Right kidney (tissue), 1 donor: Measurements from ENCODE around the gene AGFG1.
"Not testable (repeated sequence)": the region's sequence is repeated elsewhere in the genome, so short reads cannot be mapped to it uniquely, and the experiment has no call there.

Experiments
- DNase-seq: peaks from one replicate; pipeline ENCODE4 v3.0.0-alpha.2; 2016

AGFG1 gene

GRCh38 chr2:227493524-227493923 is 21.6 kb downstream of the AGFG1 start:
- no peak for DNase-seq

- DNase-seq: no peak
Measured at GRCh38 chr2:227497158-227497557, 25.2 kb downstream of the AGFG1 start.

- no peak for DNase-seq
Measured at GRCh38 chr2:227499627-227500300, 27.8 kb downstream of the AGFG1 start.

GRCh38 chr2:227500301-227500630 is 28.3 kb downstream of the AGFG1 start:
- no peak for DNase-seq

- DNase-seq: no peak
Measured at GRCh38 chr2:227503433-227504406, 31.8 kb downstream of the AGFG1 start.

GRCh38 chr2:227504700-227505099 is 32.7 kb downstream of the AGFG1 start:
- DNase-seq: no peak

- DNase-seq: no peak
Measured at GRCh38 chr2:227506456-227506855, 34.5 kb downstream of the AGFG1 start.

DNA sequence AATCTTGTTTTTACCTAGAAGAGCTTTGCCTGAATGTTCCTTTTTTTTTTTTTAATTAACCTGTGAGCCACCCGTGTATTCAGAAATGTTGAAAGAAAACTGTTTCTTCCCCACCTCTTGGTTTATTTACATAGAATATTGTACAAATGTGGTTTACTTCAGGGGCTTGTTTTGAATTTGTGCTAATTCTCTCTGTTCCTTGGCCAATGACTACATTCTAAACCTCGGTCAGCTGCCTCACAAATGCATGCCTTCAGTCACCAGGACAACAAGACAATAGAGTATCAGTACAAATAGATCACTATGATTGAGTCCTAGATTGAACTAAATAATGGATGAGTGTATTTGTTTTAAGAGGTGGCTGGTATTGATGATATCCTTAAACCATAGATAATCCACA is 36.0 kb downstream of the AGFG1 start:
- no peak for DNase-seq

- DNase-seq: no peak
Measured at GRCh38 chr2:227509076-227509475, 37.1 kb downstream of the AGFG1 start.

GRCh38 chr2:227509824-227510619 is 38.1 kb downstream of the AGFG1 start:
- DNase-seq: no peak

DNA sequence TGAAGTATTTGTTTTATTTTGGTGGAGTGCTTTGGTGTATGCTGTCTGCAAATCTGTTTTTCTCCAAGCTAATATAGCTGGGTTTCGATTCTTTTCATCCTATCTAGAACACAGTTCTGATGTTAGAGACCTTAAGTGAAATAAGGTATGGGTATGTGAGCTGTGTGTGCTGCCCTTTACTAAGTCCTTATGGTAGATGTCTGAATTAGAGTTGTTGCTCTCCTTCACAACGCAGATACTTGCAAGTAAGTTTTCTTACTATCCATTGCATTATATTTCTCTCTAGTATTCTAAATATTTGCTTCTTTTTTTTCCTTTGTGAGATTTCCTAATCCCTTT is 38.6 kb downstream of the AGFG1 start:
- DNase-seq: no peak

DNA sequence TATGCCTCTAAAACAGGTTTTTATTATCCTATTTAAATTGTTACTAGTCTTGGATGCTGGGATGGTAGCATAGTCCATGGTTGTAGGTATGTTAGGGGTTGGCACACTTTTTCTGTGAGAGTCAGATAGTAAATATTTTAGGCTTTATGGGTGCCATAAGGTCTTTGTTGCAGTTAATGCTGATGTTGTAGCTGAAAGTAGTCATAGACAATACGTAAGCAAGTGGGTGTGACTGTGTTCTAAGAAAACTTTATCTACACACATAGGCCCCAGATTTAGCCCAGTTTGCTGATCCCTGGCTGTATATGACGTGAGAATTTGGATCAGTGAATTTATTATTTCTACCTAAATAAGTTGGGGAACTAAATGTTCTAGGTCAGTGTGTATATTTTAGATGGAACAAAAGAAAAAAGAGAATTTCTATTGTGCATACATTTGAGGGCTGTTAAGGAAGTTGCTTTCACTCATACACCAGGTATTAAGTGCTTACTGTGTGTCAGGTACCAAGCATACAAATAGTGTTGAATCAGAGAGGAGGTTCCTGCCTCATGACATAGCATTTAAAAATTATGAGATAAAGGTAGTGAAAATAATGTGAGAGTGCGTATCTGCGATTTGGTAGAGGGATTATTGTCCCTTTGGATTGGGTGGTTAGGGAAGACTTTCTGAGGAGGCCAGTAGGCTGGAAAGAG is 39.4 kb downstream of the AGFG1 start:
- DNase-seq: no peak

DNA sequence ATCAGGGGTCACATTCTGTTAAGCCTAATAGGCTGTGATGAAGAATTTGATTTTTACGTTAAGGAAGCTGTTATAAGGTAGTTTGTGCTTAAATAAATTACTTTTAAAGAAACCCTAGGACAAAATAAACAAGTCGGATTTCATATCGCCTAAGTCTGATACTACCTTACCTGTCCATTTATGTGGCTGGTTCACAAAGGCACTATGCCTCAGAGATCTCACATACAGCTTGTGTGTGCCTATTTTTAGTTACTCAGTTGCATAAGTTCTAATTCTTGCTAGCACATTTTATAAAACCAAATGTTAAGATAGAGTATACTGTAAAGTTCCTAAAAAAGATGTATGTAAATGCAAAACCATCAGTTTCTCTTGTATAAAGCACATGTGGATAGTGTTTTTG is 40.0 kb downstream of the AGFG1 start:
- DNase-seq: no peak

DNA sequence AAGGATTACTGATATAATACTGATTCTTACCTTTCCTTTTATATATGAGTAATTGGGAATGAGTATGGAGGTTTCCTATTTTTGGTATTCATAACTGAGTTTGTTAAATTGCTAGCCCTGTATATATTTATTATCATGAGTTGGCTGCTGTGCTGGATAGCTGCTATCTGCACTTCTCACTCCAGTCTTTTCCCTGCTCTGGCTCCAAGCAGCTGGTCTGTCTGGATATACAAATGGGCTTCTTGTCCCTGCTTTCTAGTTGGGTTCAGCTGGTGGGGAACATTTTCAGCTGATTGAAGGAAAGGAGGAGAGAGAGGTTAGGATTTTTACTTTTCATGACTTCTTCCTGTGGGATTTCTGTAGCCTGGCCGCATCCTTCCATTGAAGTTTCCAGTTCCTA is 41.2 kb downstream of the AGFG1 start:
- no peak for DNase-seq

- no peak for DNase-seq
Measured at GRCh38 chr2:227515742-227516141, 43.8 kb downstream of the AGFG1 start.

DNA sequence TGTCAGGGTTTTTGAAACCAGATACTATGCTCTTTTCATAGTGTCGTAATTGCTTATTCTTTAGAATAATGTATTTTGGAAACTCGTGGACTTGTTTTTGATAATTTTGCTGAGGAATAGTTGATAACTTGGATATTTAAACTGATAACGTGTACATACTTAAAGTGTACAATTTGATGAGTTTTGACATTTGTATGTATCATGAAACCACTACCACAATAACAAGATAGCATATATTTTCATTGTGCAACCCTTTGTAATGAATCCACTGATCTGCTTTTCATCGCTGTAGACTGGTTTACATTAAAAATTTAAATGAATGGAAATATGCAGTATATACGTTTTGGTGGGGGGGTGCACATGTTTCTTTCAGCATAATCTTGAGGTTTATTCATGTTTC is 45.8 kb downstream of the AGFG1 start:
- no peak for DNase-seq

DNA sequence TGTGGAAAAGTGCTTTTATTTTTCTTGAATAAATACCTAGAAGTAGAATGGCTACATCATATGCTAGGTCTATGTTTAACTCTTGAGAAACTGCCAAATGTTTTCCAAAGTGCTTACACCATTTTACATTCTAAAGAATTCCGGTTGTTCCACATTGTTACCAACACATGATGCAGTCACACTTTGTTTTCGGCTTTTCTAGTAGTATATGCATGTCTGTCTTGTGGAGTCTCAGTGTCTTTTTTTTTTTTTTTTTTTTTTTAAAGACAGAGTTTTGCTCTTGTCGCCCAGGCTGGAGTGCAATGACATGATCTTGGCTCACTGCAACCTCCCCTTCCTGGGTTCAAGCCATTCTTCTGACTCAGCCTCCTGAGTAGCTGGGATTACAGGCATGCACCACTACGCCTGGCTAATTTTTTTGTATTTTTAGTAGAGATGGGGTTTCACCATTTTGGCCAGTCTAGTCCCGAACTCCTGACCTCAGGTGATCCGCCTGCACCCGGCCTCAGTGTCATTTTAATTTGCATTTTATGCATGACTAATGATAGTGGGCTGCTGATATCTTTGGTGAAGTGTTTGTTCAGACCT is 46.4 kb downstream of the AGFG1 start:
- DNase-seq: not testable (repeated sequence)

- DNase-seq: not testable (repeated sequence)
Measured at GRCh38 chr2:227521178-227521577, 49.2 kb downstream of the AGFG1 start.

GRCh38 chr2:227524665-227525064 is 52.7 kb downstream of the AGFG1 start:
- DNase-seq: no peak

DNA sequence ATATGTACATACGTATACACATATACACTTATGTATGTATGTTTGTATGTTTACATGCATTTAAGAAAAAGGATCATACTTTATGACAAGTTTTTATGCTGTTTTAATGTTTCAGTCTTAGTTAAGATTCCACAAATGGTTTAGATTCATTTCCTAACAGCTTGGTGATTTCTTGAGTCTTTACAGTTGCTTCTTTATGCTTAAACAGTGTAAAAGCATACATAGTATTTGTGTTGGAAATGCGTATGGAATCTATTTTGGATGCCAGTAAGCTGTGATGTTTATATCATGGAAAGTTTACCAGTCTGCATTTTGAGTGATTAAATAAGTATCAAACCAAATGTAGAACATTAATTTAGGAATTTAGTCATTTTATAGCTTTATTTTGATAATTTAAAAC is 55.4 kb downstream of the AGFG1 start:
- no peak for DNase-seq

DNA sequence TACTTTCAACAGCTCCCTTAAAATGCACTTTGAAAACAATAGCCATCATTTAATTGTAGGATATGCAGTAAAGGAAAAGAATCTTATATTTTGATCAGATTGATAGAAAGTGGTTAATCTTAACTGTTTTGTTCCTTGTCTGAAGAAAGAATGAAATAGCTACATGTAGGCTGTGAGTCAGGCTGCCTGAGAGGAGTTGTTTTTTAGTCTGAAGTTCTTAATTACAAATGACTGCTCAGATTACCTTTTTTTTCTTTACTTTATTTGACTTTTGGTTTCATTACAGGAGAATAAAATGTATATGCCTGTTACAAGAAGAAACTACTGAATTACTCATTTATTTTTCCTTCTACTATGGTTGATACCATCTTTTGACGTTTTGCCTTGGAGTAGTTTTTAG is 56.8 kb downstream of the AGFG1 start:
- DNase-seq: no peak

DNA sequence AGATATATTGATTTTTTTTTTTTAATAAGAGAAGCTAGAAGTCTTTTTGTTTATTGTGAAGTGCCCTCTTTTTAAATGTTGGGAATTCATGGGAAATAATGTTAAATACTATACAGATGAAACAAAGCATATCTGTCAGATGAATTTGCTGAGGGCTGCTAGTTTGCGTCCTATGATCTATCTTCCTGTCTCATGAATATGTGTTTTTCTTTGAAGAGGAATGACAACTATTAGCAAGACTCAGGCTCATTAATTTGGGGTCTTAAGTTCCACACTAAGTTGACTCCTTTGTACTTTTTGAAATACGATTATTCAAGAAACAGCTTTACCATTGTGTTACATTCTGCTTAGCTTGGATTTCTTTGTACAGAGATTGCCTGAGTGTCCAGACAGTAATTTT is 57.9 kb downstream of the AGFG1 start:
- DNase-seq: no peak
